Ovary (tissue), 9 donors: Measurements from ENCODE around the gene IGSF21. TPM values are rescaled to one million over a fixed set of nuclear protein-coding genes. Genes with fewer than 3 reads are reported as not detected.

Experiments
- DNase-seq, 5 donors: peaks; one replicate each; pipeline ENCODE4 v3.0.0-alpha.2; 2019 to 2020
- H3K27ac ChIP-seq, 2 donors: fragments of 200-600 bp; one replicate each; pipeline versions ENCODE4 v1.5.1 to v1.8.0; 2019 to 2022
- H3K27me3 ChIP-seq: fragments of 200-600 bp; one replicate; pipeline ENCODE4 v1.8.0; 2022
- H3K36me3 ChIP-seq: fragments of 200-600 bp; sonication (generic); one replicate; pipeline ENCODE4 v1.5.1; 2019
- H3K4me1 ChIP-seq: one replicate; pipeline ENCODE4 v1.8.1; 2013; ENCODE audit warnings: mild to moderate bottlenecking, moderate library complexity; ENCODE audit not compliant: insufficient read depth
- H3K4me3 ChIP-seq: fragments of 200-600 bp; sonication (generic); one replicate; pipeline ENCODE4 v1.5.1; 2017
- H3K9me3 ChIP-seq, 2 donors: fragments of 200-600 bp in 1 of 2; sonication (generic) in 1 of 2; one replicate each; pipeline versions ENCODE4 v1.5.1 to v1.8.1; 2013 to 2019; ENCODE audit warnings: mild to moderate bottlenecking in 1 of 2, moderate library complexity in 1 of 2
- CTCF ChIP-seq, 3 donors: fragments of 450-650 bp in 2 of 3; fragments of 200-600 bp in 1 of 3; IDR thresholded peaks; one replicate each; pipeline versions ENCODE4 v1.5.1 to v1.8.0; 2016 to 2022; ENCODE audit warnings: antibody characterized with exemption in 3 of 3, mild to moderate bottlenecking in 1 of 3
- EP300 ChIP-seq: sonication (generic); formaldehyde crosslinking; IDR thresholded peaks from one replicate; pipeline ENCODE4 v1.6.1; 2017; ENCODE audit warnings: antibody characterized with exemption
- POLR2A ChIP-seq: fragments of 450-650 bp; IDR thresholded peaks from one replicate; pipeline ENCODE4 v1.6.1; 2017; ENCODE audit warnings: antibody characterized with exemption, mild to moderate bottlenecking, moderate library complexity
- WGBS, 3 donors: extraction: QIAGEN DNeasy Blood & Tissue Kit in 1 of 3; methylation state at CpG; one replicate each; pipeline versions ENCODE4 v1.1.5 to v1.1.7; 2013 to 2017; 5-methylcytosine and 5-hydroxymethylcytosine counted together
- intact Hi-C, 4 donors: fragments of 100-400 bp; cut with DNase I; formaldehyde crosslinking; loops; one replicate each; pipeline versions ENCODE4 v1.11.0 to v1.15.1; 2022 to 2023
- polyA plus RNA-seq, 2 donors: library from polyadenylated mRNA; stranded (reverse); fragments of 200-250 nt in 1 of 2; fragments of 350-450 nt in 1 of 2; fragmentation: Illumina TruSeq in 1 of 2; extraction: RNeasy Lipid Tissue Mini Kit (QIAGEN cat#74804) in 1 of 2; gene quantifications; one replicate each; pipeline ENCODE4 v1.2.3, GENCODE V29; 2013 to 2014
- total RNA-seq, 7 donors: library from RNA; depleted of rRNA in 2 of 7; stranded (reverse); fragments of >200 nt in 2 of 7; fragmentation: NEBNext Ultra II Directional in 3 of 7; extraction: Animal tissue kit (Norgen Biotek cat#: 25700) in 3 of 7; gene quantifications; one replicate each; pipeline versions ENCODE4 v1.1.0 to v1.2.4, GENCODE V29; 2016 to 2023
- donor health status: DM: no; HTN: no; CAD: no; lungs with moderate emphysema.
- donor health status: DM: no; HTN: no; CAD: no.
- donor health status: Bipolar disorder and iron deficiency.
- donor health status: DM: yes; HTN: yes; CAD: no.
- donor health status: DM: no; HTN: no; CAD: no.
- donor health status: DM: yes; HTN: yes; CAD: no.

The IGSF21 gene
- total and polyA plus RNA-seq, 9 donors: 0.24 to 4.5 (median 1.3) TPM

GRCh38 chr1:18205319-18205718 is 97.7 kb downstream of the IGSF21 start:
- WGBS, 3 donors: 50 to 55% (median 55%) methylated on average over 7 of the region's 7 CpGs
- Histone ChIP-seq H3K4me3 (no peak overlapping the region), H3K27ac (no peak overlapping the region), H3K27me3 (no peaks in the 10 kb centered on the region), H3K36me3 (no peaks in the 10 kb centered on the region), H3K9me3 (no peaks in the 10 kb centered on the region), H3K4me1 (no peaks in the 10 kb centered on the region)
- DNase-seq: no peak
- intact Hi-C loops: no loop called here
- TF ChIP-seq CTCF (IDR thresholded peaks at IDR 0.05) (no peak), POLR2A (no peak), EP300 (no peak)

- no peak for TF ChIP-seq CTCF (IDR thresholded peaks at IDR 0.05)
- no peak for TF ChIP-seq EP300
- no peak for TF ChIP-seq POLR2A
- DNase-seq: no peak
- intact Hi-C loops: no loop called here
- no peaks in the 10 kb centered on the region for H3K36me3 ChIP-seq
- no peaks in the 10 kb centered on the region for H3K9me3 ChIP-seq
- no peaks in the 10 kb centered on the region for H3K27me3 ChIP-seq
- no peaks in the 10 kb centered on the region for H3K4me1 ChIP-seq
- H3K27ac ChIP-seq: no peak overlapping the region
- WGBS, 3 donors: 76 to 82% (median 77%) methylated on average over 8 of the region's 8 CpGs
- H3K4me3 ChIP-seq: no peak overlapping the region
These were observed 104.2 kb downstream of the IGSF21 start for GRCh38 chr1:18211764-18212163.

- Histone ChIP-seq H3K36me3 (no peaks in the 10 kb centered on the region), H3K27me3 (no peaks in the 10 kb centered on the region), H3K27ac (no peak overlapping the region), H3K4me3 (no peak overlapping the region), H3K9me3 (no peaks in the 10 kb centered on the region), H3K4me1 (no peaks in the 10 kb centered on the region)
- no peak for DNase-seq
- intact Hi-C loops: no loop called here
- WGBS, 3 donors: 57 to 66% (median 62%) methylated on average over 4 of the region's 4 CpGs
- TF ChIP-seq EP300: no peak
- TF ChIP-seq POLR2A: no peak
- TF ChIP-seq CTCF (IDR thresholded peaks at IDR 0.05): no peak
These were observed 109.9 kb downstream of the IGSF21 start for GRCh38 chr1:18217398-18218043.

- no peaks in the 10 kb centered on the region for H3K4me1 ChIP-seq
- no peak for TF ChIP-seq EP300
- no peak for TF ChIP-seq POLR2A
- TF ChIP-seq CTCF (IDR thresholded peaks at IDR 0.05): no peak
- DNase-seq: no peak
- H3K27me3 ChIP-seq: no peaks in the 10 kb centered on the region
- no peak overlapping the region for H3K27ac ChIP-seq
- H3K9me3 ChIP-seq: no peaks in the 10 kb centered on the region
- no peaks in the 10 kb centered on the region for H3K36me3 ChIP-seq
- H3K4me3 ChIP-seq: no peak overlapping the region
- 79 to 100% (median 86%) methylated on average over 1 of the region's 1 CpG for WGBS, 3 donors
- intact Hi-C loops: no loop called here
These were observed 122.0 kb downstream of the IGSF21 start for GRCh38 chr1:18229625-18230024.
